Upper lobe of left lung (tissue), 6 donors: ENCODE data around the gene CSE1L. TPM values are rescaled to one million over a fixed set of nuclear protein-coding genes. Genes with fewer than 3 reads are reported as not detected.
A peak's percentile ranks its signal among the peaks of the same experiment; 100 is the strongest.

Experiments used
- ATAC-seq, 2 donors: fragments of 200-7000 bp; cut with Tn5 transposase; one replicate each; pipeline ENCODE4 v1.9.1; 2022; ENCODE audit warnings: mild to moderate bottlenecking in 2 of 2, moderate library complexity in 2 of 2; ENCODE audit not compliant: low FRiP score in 2 of 2
- DNase-seq, 2 donors: peaks; one replicate each; pipeline ENCODE4 v3.0.0-alpha.2; 2019 to 2020
- H3K27ac ChIP-seq, 4 donors: fragments of 200-600 bp; sonication (generic); one replicate each; pipeline ENCODE4 v1.5.1; 2016 to 2019
- H3K27me3 ChIP-seq, 4 donors: fragments of 200-600 bp; sonication (generic); one replicate each; pipeline ENCODE4 v1.5.1; 2017 to 2019
- H3K36me3 ChIP-seq, 4 donors: fragments of 200-600 bp; sonication (generic); one replicate each; pipeline ENCODE4 v1.5.1; 2016 to 2019
- H3K4me1 ChIP-seq, 4 donors: fragments of 200-600 bp; sonication (generic); one replicate each; pipeline ENCODE4 v1.5.1; 2018 to 2019
- H3K4me3 ChIP-seq, 4 donors: fragments of 200-600 bp; sonication (generic); one replicate each; pipeline ENCODE4 v1.5.1; 2017 to 2019; ENCODE audit warnings: mild to moderate bottlenecking in 2 of 4, moderate library complexity in 1 of 4
- H3K9me3 ChIP-seq, 4 donors: fragments of 200-600 bp; sonication (generic); one replicate each; pipeline ENCODE4 v1.5.1; 2018 to 2019
- CTCF ChIP-seq, 6 experiments: fragments of 450-650 bp in 4 of 6; fragments of 200-600 bp in 2 of 6; sonication (generic) in 2 of 6; IDR thresholded peaks; one replicate each; pipeline ENCODE4 v1.5.1; 2016 to 2019; ENCODE audit warnings: antibody characterized with exemption in 6 of 6
- EP300 ChIP-seq, 4 donors: sonication (generic); formaldehyde crosslinking; IDR thresholded peaks; one replicate each; pipeline ENCODE4 v1.5.1; 2017; ENCODE audit warnings: antibody characterized with exemption in 4 of 4, control low read depth in 2 of 4
- POLR2A ChIP-seq, 4 donors: fragments of 450-650 bp; IDR thresholded peaks; one replicate each; pipeline ENCODE4 v1.5.1; 2016 to 2017; ENCODE audit warnings: antibody characterized with exemption in 4 of 4, mild to moderate bottlenecking in 2 of 4
- POLR2AphosphoS5 ChIP-seq, 2 donors: sonication (generic); formaldehyde crosslinking; IDR thresholded peaks; one replicate each; pipeline ENCODE4 v1.5.1; 2017; ENCODE audit warnings: antibody characterized with exemption in 2 of 2
- WGBS, 2 donors: methylation state at CpG; one replicate each; pipeline ENCODE4 v1.1.5; 2017 to 2018; 5-methylcytosine and 5-hydroxymethylcytosine counted together
- total RNA-seq, 6 donors: library from RNA; depleted of rRNA in 4 of 6; stranded (reverse); fragments of >200 nt in 4 of 6; gene quantifications; one replicate each; pipeline versions ENCODE4 v1.1.0 to v1.2.1, GENCODE V29; 2016 to 2021
- donor health status: DM: no; HTN: no; CAD: no; lungs with moderate emphysema.
- donor health status: DM: no; HTN: yes; CAD: no; lungs with severe emphysema.

Gene CSE1L
- 10 to 100 TPM; 10.4 to 40.4 (median 27.2) TPM for total RNA-seq

DNA sequence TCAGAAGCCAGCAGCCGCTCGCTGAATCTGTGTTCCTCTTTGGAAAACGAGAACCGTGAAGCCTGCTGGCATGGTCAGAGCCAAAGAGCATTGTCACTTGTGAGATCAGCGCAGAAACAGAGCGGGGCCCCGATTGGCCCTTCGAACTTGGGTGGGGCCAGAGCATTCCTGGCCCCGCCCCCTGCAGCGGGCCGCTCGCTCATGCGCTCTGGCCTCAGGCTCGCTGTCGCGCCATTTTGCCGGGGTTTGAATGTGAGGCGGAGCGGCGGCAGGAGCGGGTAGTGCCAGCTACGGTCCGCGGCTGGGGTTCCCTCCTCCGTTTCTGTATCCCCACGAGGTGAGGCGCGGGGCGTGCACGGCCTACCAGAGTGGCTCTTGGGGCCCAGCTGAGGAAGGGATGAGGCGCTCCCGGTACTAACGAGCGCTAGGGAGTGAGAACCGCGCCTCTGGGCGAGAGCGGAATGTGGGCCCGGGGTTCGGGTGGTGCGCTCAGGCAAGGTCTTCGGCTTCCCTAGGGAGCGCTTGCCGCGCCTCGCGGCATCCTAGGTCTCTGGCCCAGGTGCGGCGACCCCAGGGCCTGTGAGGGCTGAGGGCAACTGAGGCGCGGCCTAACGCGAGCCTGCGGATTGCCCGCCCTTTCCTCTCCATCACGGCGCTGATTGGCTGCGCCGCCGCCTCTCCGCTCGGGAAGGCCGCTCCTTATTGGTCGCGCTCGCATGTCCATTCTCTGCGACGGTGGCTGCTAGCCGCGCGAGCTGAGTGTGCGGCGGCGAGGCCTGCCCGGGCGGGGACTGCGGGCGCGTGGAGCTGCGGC lies at the start of gene CSE1L:
CSE1L (plus strand) TSS at position 226 of the 814 bp plus-strand sequence. CDS start 12,152 bp downstream, outside the sequence.
- DNase-seq (peak; percentile 97 to 98), ATAC-seq (peak; percentile 99)
- Histone ChIP-seq H3K9me3 (no peaks in the 10 kb centered on the region), H3K4me3 (peak within 1 kb of the TSS; percentile 96 to 100 (median 98)), H3K27me3 (no peaks in the 10 kb centered on the region), H3K36me3 (no peaks in the 10 kb centered on the region), H3K4me1 (peaks cover 14 to 26% (median 17%) of the 10 kb centered on the region in 4 donors), H3K27ac (peak within 1 kb of the TSS; percentile 91 to 98 (median 96))
- TF ChIP-seq POLR2A (IDR thresholded peaks at IDR 0.05) (peak in 3 of 4 donors; percentile 72 to 84 (median 80)), CTCF (IDR thresholded peaks at IDR 0.05) (peak in 5 of 6 experiments; percentile 21 to 86 (median 76)), EP300 (IDR thresholded peaks at IDR 0.05) (no peak), POLR2AphosphoS5 (IDR thresholded peaks at IDR 0.05) (peak; percentile 85 to 92)
- 0 to 1% methylated on average over 11 to 61 of the region's 80 CpGs for WGBS, 2 donors

GRCh38 chr20:48999890-49000870 lies 45.9 kb upstream of the CSE1L start:
- ATAC-seq, result no peak
- H3K36me3 ChIP-seq, result peaks cover 12 to 85% (median 55%) of the 10 kb centered on the region in 4 donors
- TF ChIP-seq EP300 (IDR thresholded peaks at IDR 0.05) (no peak), CTCF (IDR thresholded peaks at IDR 0.05) (no peak), POLR2AphosphoS5 (IDR thresholded peaks at IDR 0.05) (no peak), POLR2A (IDR thresholded peaks at IDR 0.05) (no peak)
- no peak overlapping the region for H3K4me3 ChIP-seq
- WGBS, 2 donors, result 65 to 67% methylated on average over 3 of the region's 3 CpGs
- no peak overlapping the region for H3K27ac ChIP-seq
- H3K9me3 ChIP-seq, result no peaks in the 10 kb centered on the region
- no peak for DNase-seq
- no peaks in the 10 kb centered on the region for H3K27me3 ChIP-seq
- H3K4me1 ChIP-seq, result no peaks in the 10 kb centered on the region

- DNase-seq (no peak), ATAC-seq (no peak)
- Histone ChIP-seq H3K27me3 (no peaks in the 10 kb centered on the region), H3K36me3 (peaks cover 12 to 85% (median 51%) of the 10 kb centered on the region in 4 donors), H3K27ac (no peak overlapping the region), H3K9me3 (no peaks in the 10 kb centered on the region), H3K4me3 (no peak overlapping the region), H3K4me1 (no peaks in the 10 kb centered on the region)
- 97 to 98% methylated on average over 7 of the region's 7 CpGs for WGBS, 2 donors
- TF ChIP-seq EP300 (IDR thresholded peaks at IDR 0.05) (no peak), POLR2A (IDR thresholded peaks at IDR 0.05) (no peak), POLR2AphosphoS5 (IDR thresholded peaks at IDR 0.05) (no peak), CTCF (IDR thresholded peaks at IDR 0.05) (no peak)
Measured at GRCh38 chr20:49001741-49002140, 44.4 kb upstream of the CSE1L start.

GRCh38 chr20:49006446-49006980 lies 39.6 kb upstream of the CSE1L start:
- Histone ChIP-seq H3K27me3 (no peaks in the 10 kb centered on the region), H3K4me3 (no peak overlapping the region), H3K9me3 (no peaks in the 10 kb centered on the region), H3K36me3 (peaks cover 7 to 77% (median 32%) of the 10 kb centered on the region in 4 donors), H3K27ac (no peak overlapping the region), H3K4me1 (no peaks in the 10 kb centered on the region)
- TF ChIP-seq POLR2AphosphoS5 (IDR thresholded peaks at IDR 0.05) (no peak), POLR2A (IDR thresholded peaks at IDR 0.05) (no peak), CTCF (IDR thresholded peaks at IDR 0.05) (no peak), EP300 (IDR thresholded peaks at IDR 0.05) (no peak)
- no peak for ATAC-seq
- WGBS, 2 donors, result 88 to 92% methylated on average over 8 of the region's 8 CpGs
- no peak for DNase-seq
